SU-DHL-6 (cell line): ENCODE data around the gene IDS.
"Not testable (repeated sequence)": the region's sequence is repeated elsewhere in the genome, so short reads cannot be mapped to it uniquely, and the experiment has no call there.

Experiments
- CTCF ChIP-seq: fragments of 200-600 bp; sonication (generic); IDR thresholded peaks from one replicate; pipeline ENCODE4 v1.5.1; 2017; ENCODE audit warnings: antibody characterized with exemption, mild to moderate bottlenecking, low read length, moderate library complexity; ENCODE audit not compliant: insufficient read depth, poor library complexity, severe bottlenecking
- EZH2phosphoT487 ChIP-seq: fragments of 200-600 bp; sonication (generic), shearing (Covaris generic); conservative IDR thresholded peaks from 2 replicates; pipeline ENCODE4 v1.6.1; 2018; ENCODE audit warnings: mild to moderate bottlenecking, antibody characterized with exemption, low read length, moderate library complexity, mixed read lengths

GRCh38 chrX:149534926-149535602 is 30.0 kb upstream of the IDS start:
- TF ChIP-seq CTCF, EZH2phosphoT487: not testable (repeated sequence)
